ENCODE measurements around the gene STAT5B. TPM values are rescaled to one million over a fixed set of nuclear protein-coding genes. Genes with fewer than 3 reads are reported as not detected.

STAT5B gene
- total RNA-seq, 2 donors from 2014 or later: 131 to 209 TPM

- H3K27ac Mint-ChIP-seq: peak overlapping the region in 1 of 2 donors; percentile 42
- no peak overlapping the region for H3K4me3 Mint-ChIP-seq
- H3K36me3 Mint-ChIP-seq: no peaks in the 10 kb centered on the region
Measured at GRCh38 chr17:42163696-42164407, 112.3 kb downstream of the STAT5B start.

GRCh38 chr17:42163113-42163512 is 113.1 kb downstream of the STAT5B start:
- Mint-ChIP-seq H3K4me1 (ENCODE audit: low read depth in 2 of 2) (peaks cover 0 to 5% of the 10 kb centered on the region in 2 donors), H3K27me3 (no peaks in the 10 kb centered on the region), H3K27ac (no peak overlapping the region), H3K4me3 (no peak overlapping the region), H3K9me3 (no peaks in the 10 kb centered on the region), H3K36me3 (no peaks in the 10 kb centered on the region)
- ATAC-seq: peak; percentile 20 to 62
- peak; percentile 64 for DNase-seq (ENCODE audit: low spot score)

More at GRCh38 chr17:42163696-42164407, 112.3 kb downstream of the STAT5B start:
- H3K27me3 Mint-ChIP-seq: no peaks in the 10 kb centered on the region
- no peaks in the 10 kb centered on the region for H3K9me3 Mint-ChIP-seq
- DNase-seq (ENCODE audit: low spot score): peak; percentile 60
- ATAC-seq: no peak
- H3K4me1 Mint-ChIP-seq (ENCODE audit: low read depth in 2 of 2): peaks cover 0 to 5% of the 10 kb centered on the region in 2 donors

DNA sequence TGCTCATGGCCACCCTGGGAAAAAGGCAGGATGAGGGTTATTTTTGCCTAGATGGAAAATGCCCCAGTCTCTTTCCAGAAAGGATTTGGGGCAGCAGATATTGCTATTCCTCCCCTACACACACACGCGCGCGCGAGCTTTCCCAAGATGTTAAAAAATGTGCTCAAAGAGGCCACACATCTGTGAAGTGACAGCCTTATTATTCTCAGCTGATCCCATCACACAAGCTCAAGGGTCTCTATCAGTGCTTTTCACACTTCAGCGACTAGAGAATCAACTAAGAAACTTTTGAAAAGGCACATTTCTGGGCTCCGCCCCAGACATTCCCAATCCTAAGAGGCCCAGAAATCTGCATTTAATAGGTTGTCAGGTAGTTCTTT is 115.7 kb downstream of the STAT5B start:
- H3K4me3 Mint-ChIP-seq: no peak overlapping the region
- no peaks in the 10 kb centered on the region for H3K27me3 Mint-ChIP-seq
- no peak for DNase-seq (ENCODE audit: low spot score)
- H3K4me1 Mint-ChIP-seq (ENCODE audit: low read depth in 2 of 2): peaks cover 0 to 8% of the 10 kb centered on the region in 2 donors
- no peak for ATAC-seq
- H3K36me3 Mint-ChIP-seq: no peaks in the 10 kb centered on the region
- no peak overlapping the region for H3K27ac Mint-ChIP-seq
- no peaks in the 10 kb centered on the region for H3K9me3 Mint-ChIP-seq

DNA sequence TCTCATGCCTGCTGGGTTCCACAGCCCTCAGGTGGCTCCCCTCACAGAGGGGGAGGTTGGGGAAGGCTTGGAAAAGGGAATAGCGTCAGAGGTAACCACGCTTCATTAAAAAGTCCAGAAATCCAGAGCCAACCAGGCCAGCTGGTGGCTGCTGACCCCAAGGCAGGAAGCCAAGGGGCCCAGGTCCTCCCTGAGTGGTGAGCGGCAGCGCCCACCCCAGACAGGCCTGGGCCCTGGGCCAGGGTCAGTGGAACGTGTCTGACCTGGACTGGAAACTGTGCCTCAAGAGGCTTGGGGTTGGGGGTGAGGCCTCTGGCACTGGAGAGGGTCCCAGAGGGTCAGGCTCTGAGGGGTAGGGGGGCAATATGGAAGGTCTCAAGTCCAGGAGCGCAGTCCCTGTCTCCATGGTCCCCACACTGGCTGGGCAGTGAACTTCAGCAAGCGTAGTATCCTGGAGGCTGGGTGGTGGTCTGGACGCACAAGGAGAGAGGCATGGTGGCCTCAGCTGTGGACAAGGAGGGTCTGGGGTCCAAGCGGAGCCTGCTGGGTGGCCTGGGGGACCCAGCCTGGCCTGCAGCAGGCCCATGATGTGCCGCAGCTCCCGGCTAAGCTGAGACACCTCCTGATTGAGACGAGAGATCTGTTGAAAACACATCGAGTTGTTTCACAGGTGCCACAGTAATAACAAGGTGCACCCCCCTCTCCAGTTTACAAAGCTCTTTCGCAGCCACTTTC is 116.2 kb downstream of the STAT5B start:
- no peaks in the 10 kb centered on the region for H3K9me3 Mint-ChIP-seq
- H3K4me1 Mint-ChIP-seq (ENCODE audit: low read depth in 2 of 2): peaks cover 0 to 8% of the 10 kb centered on the region in 2 donors
- ATAC-seq: no peak
- no peak overlapping the region for H3K4me3 Mint-ChIP-seq
- H3K27me3 Mint-ChIP-seq: no peaks in the 10 kb centered on the region
- no peak for DNase-seq (ENCODE audit: low spot score)
- no peak overlapping the region for H3K27ac Mint-ChIP-seq
- no peaks in the 10 kb centered on the region for H3K36me3 Mint-ChIP-seq

DNA sequence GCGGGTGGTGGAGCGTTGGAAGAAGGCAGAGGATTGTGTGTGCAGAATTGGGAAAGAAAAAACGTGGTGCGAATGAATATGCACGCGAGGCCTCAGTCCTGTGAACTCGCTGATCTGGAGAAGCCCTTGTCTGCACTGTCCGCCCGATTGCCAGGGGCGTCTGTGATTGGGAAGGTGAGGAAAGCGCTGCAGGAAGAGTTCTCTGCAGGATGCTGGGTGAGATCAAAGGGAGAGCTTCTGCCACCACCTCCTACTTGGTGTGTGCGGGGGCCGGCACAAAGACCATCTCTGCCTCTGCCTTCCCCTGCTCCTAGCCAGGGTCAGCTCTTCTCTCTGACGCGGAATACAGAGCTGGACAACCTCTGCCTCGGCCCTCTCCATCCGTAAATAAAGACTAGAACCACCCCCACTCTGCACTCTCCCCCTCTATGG is 120.6 kb downstream of the STAT5B start:
- Mint-ChIP-seq H3K36me3 (peaks cover 6% of the 10 kb centered on the region), H3K9me3 (no peaks in the 10 kb centered on the region), H3K4me3 (peak overlapping the region; percentile 94), H3K27me3 (no peaks in the 10 kb centered on the region), H3K27ac (peak overlapping the region; percentile 62 to 82), H3K4me1 (ENCODE audit: low read depth in 2 of 2) (peaks cover 24% of the 10 kb centered on the region in 2 donors)
- ATAC-seq (no peak), DNase-seq (ENCODE audit: low spot score) (no peak)

DNA sequence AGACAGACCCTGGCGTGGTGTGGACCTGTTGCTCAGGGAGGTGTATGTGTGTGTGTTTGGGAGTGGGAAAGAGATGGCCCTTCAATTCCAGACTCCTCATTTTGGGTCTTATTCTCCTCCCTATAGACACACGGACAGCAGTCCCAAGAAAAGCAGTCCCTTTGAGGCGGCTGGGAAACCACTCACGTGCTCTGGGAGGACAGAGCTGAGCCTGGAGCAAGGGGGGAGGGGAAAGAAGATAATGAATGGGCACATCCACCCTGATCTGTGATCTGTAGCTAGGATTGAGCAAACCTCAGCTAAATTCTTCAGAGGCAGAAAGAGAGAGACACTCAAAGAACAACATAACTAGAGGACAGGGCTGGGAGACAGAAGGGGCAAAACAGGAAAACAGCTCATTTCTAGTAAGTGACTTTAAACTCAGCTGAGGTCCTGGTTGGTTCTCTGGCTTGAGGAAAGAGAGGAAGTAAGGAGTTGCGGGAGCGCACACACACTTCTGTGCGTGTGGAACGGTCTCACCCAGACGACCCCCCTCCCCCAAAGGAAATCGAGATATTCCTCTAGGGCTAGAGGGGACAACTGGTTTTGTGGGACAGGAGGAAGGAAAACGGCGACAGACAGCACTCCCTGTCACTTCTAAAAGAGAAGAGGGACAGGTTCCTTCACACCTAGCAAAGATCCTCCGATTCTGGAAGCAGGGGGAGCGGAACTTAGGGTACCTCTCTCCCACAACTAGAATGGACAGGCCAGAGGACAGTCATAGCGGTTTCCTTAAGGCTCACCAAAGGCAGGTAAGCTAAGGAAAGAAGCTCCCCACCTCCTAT is 122.1 kb downstream of the STAT5B start:
- ATAC-seq (no peak), DNase-seq (ENCODE audit: low spot score) (no peak)
- Mint-ChIP-seq H3K9me3 (no peaks in the 10 kb centered on the region), H3K27me3 (no peaks in the 10 kb centered on the region), H3K36me3 (peaks cover 6% of the 10 kb centered on the region), H3K4me1 (ENCODE audit: low read depth in 2 of 2) (peaks cover 24% of the 10 kb centered on the region in 2 donors), H3K4me3 (peak overlapping the region; percentile 94), H3K27ac (peak overlapping the region; percentile 82 to 94)

Other genes starting within 250 kb of the STAT5B start
- gene C17orf113, start 225.8 kb downstream of the STAT5B start, total RNA-seq: not detected
- not detected for gene ZNF385C, start 177.9 kb downstream of the STAT5B start, total RNA-seq
- gene DHX58, start 163.7 kb downstream of the STAT5B start, total RNA-seq: 1 to 10 TPM; 7.0 to 7.6 TPM
- 10 to 100 TPM; 16.5 to 56.5 TPM for gene KAT2A, start 155.0 kb downstream of the STAT5B start, total RNA-seq
- gene HSPB9, start 153.6 kb downstream of the STAT5B start, total RNA-seq: not detected
- gene RAB5C, start 121.4 kb downstream of the STAT5B start, total RNA-seq: 10 to 100 TPM; 67.4 to 73.7 TPM
- 1 to 10 TPM in 1 of 2 donors, under 1 TPM in 1; 0.33 to 2.5 TPM for gene KCNH4, start 95.2 kb downstream of the STAT5B start, total RNA-seq
- gene HCRT, start 90.9 kb downstream of the STAT5B start, total RNA-seq: not detected
- 10 to 100 TPM; 13.2 to 17.5 TPM for gene GHDC, start 81.9 kb downstream of the STAT5B start, total RNA-seq
- gene STAT5A, start 12.1 kb upstream of the STAT5B start, total RNA-seq: 100 to 1,000 TPM; 187 to 392 TPM
- gene STAT3, start 112.1 kb upstream of the STAT5B start, total RNA-seq: 100 to 1,000 TPM; 171 to 344 TPM
- gene CAVIN1, start 146.9 kb upstream of the STAT5B start, total RNA-seq: under 1 TPM in 1 of 2 donors, not detected in 1; 0.17 TPM
- gene ATP6V0A1, start 182.5 kb upstream of the STAT5B start, total RNA-seq: 10 to 100 TPM in 1 of 2 donors, 1 to 10 TPM in 1; 6.7 to 13.9 TPM